Neutrophil (primary cell): Measurements from ENCODE around the gene TOMM40.

Experiments used
- H3K27ac ChIP-seq: fragments of 200-600 bp; sonication (generic); 2 replicates; pipeline ENCODE4 v1.5.1; 2016; ENCODE audit warnings: mild to moderate bottlenecking, moderate library complexity
- H3K27me3 ChIP-seq: fragments of 200-600 bp; sonication (generic); 2 replicates; pipeline ENCODE4 v1.6.0; 2016; ENCODE audit warnings: mild to moderate bottlenecking
- H3K36me3 ChIP-seq: fragments of 200-600 bp; sonication (generic); 2 replicates; pipeline ENCODE4 v1.5.1; 2017
- H3K4me1 ChIP-seq, 2 experiments: fragments of 200-600 bp in 1 of 2; sonication (generic) in 1 of 2; 1 replicate in 1 of 2; 2 replicates in 1 of 2; pipeline versions ENCODE4 v1.5.1 to v1.6.1; 2013 to 2016; ENCODE audit warnings: low read depth in 1 of 2, low read length in 1 of 2, mild to moderate bottlenecking in 1 of 2, moderate library complexity in 1 of 2; ENCODE audit not compliant: control insufficient read depth in 1 of 2, insufficient read depth in 1 of 2
- H3K4me3 ChIP-seq, 2 experiments: fragments of 200-600 bp in 1 of 2; sonication (generic) in 1 of 2; 1 replicate in 1 of 2; 2 replicates in 1 of 2; pipeline ENCODE4 v1.5.1; 2013 to 2016; ENCODE audit warnings: low read depth in 1 of 2, low read length in 1 of 2, mild to moderate bottlenecking in 1 of 2, moderate library complexity in 1 of 2
- H3K9me3 ChIP-seq: fragments of 200-600 bp; sonication (generic); 2 replicates; pipeline ENCODE4 v1.5.1; 2016
- TF ChIP-seq, protein P1 (sequence below): fragments of 200-600 bp; sonication (generic); IDR thresholded peaks from 2 replicates; pipeline ENCODE4 v1.5.1; 2016; ENCODE audit warnings: antibody characterized with exemption

The TOMM40 gene

DNA sequence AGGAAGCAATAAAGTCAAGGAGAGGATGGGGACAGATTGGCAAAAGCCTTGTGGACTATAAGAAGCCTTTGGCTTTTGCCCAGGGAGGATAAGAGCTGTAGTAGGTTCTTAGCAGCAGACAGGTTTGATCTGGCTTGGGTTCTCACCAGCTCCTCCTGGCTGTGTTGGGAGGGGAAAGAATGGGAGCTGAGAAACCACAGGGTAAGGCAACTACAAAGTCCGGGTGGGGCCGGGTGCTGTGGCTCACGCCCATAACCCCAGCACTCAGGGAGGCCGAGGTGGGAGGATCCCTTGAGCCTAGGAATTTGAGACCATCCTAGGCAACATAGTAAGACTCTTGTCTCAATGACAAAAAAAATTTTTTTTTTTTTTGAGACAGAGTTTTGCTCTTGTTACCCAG lies 24.4 kb upstream of the TOMM40 start:
- TF ChIP-seq, protein P1, sequence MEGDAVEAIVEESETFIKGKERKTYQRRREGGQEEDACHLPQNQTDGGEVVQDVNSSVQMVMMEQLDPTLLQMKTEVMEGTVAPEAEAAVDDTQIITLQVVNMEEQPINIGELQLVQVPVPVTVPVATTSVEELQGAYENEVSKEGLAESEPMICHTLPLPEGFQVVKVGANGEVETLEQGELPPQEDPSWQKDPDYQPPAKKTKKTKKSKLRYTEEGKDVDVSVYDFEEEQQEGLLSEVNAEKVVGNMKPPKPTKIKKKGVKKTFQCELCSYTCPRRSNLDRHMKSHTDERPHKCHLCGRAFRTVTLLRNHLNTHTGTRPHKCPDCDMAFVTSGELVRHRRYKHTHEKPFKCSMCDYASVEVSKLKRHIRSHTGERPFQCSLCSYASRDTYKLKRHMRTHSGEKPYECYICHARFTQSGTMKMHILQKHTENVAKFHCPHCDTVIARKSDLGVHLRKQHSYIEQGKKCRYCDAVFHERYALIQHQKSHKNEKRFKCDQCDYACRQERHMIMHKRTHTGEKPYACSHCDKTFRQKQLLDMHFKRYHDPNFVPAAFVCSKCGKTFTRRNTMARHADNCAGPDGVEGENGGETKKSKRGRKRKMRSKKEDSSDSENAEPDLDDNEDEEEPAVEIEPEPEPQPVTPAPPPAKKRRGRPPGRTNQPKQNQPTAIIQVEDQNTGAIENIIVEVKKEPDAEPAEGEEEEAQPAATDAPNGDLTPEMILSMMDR: no peak
- Histone ChIP-seq H3K4me3 (no peak overlapping the region), H3K27ac (peak overlapping the region; percentile 61), H3K4me1 (peaks cover 14 to 25% of the 10 kb centered on the region in 2 experiments), H3K36me3 (peaks cover 11% of the 10 kb centered on the region), H3K9me3 (no peaks in the 10 kb centered on the region), H3K27me3 (no peaks in the 10 kb centered on the region)

DNA sequence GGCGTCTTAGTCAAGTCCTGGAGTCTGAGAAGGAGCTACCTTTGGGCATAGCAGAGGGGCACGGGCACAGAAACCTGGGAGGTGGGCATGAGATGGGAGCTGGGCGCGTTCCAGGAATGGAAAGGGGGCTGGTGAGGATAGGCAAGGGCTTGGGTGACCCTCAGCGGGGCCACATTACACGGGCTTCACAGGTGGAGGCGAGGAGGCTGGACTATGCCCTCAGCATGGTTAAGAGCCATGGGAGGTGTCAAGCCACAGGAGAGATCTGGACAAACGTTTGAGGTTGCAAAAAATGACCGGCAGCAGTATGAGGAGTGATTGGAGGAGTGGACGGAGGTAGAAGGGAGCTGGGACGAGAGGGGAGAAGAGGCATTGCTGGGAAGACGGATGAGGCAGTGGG lies 23.5 kb upstream of the TOMM40 start:
- Histone ChIP-seq H3K27me3 (no peaks in the 10 kb centered on the region), H3K36me3 (peaks cover 20% of the 10 kb centered on the region), H3K4me1 (peaks cover 14 to 25% of the 10 kb centered on the region in 2 experiments), H3K4me3 (no peak overlapping the region), H3K27ac (peak overlapping the region; percentile 85), H3K9me3 (no peaks in the 10 kb centered on the region)
- TF ChIP-seq, protein P1: no peak

DNA sequence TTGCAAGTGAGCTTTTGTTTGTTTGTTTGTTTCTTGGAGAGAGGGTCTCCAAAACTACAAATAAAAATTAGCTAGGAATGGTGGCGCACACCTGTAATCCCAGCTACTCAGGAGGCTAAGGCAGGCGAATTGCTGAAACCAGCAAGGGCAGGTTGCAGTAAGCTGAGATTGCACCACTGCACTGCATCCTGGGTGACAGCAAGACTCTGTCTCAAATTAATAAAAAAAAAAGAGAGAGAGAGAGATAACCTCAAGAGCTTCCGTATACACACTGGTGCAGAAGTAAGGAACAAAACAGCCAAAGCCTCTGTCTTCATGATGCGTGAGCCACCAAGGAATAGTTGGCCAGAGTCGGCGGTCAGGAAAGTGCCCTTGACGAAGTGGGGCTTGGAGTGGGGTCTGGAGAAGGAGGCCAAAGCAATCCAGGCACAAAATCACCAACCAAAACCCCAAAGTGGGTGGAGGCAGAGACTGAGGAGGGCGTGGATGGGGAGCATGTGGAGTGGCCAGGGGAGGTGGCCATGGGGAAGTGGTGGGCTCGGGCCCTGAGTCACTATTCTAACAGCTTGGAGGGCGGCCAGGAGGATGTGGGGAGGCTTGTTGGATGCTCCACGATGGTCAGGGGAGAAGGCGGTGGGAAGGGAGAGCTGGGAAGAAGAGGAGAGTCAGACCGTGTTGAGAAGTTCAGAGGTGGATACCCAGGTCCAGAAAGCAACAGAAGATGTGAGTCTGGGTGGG lies 21.2 kb upstream of the TOMM40 start:
- no peaks in the 10 kb centered on the region for H3K9me3 ChIP-seq
- peaks cover 41% of the 10 kb centered on the region for H3K36me3 ChIP-seq
- H3K4me3 ChIP-seq: peak overlapping the region in 1 of 2 experiments; percentile 20
- H3K27me3 ChIP-seq: no peaks in the 10 kb centered on the region
- H3K27ac ChIP-seq: peak overlapping the region; percentile 85
- TF ChIP-seq, protein P1: no peak
- H3K4me1 ChIP-seq: peaks cover 14 to 25% of the 10 kb centered on the region in 2 experiments

DNA sequence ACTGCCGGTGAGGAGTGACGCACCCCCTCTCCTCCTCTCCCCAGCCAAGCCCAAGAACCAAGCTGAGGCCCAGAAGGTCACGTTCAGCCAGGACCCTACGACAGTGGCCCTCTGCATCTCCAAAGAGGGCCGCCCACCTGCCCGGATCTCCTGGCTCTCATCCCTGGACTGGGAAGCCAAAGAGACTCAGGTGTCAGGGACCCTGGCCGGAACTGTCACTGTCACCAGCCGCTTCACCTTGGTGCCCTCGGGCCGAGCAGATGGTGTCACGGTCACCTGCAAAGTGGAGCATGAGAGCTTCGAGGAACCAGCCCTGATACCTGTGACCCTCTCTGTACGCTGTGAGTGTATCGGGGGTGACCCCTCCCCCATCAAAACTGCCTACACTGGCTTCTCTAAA lies 19.2 kb upstream of the TOMM40 start:
- peak overlapping the region; percentile 85 for H3K27ac ChIP-seq
- H3K9me3 ChIP-seq: no peaks in the 10 kb centered on the region
- TF ChIP-seq, protein P1: no peak
- no peaks in the 10 kb centered on the region for H3K27me3 ChIP-seq
- peaks cover 52% of the 10 kb centered on the region for H3K36me3 ChIP-seq
- H3K4me1 ChIP-seq: peaks cover 14 to 25% of the 10 kb centered on the region in 2 experiments
- H3K4me3 ChIP-seq: no peak overlapping the region

DNA sequence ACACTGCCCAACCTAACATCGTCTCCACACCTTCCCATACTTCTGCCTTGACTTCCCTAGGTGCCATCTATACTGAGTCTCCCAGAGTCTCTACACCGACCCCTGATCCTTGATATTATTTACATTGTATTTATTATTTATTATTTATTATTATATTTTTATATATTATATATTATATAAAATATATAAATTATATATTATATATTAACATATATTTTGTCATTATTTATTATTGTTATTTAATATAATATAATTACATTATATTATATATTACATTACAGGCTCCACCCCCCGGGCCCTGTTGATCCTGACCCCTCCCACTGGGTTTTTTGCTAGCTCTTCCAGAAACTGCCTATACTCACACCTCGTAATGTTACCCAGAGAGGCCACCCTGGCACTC lies 18.4 kb upstream of the TOMM40 start:
- H3K9me3 ChIP-seq: no peaks in the 10 kb centered on the region
- H3K27me3 ChIP-seq: no peaks in the 10 kb centered on the region
- no peak overlapping the region for H3K4me3 ChIP-seq
- peaks cover 14 to 19% of the 10 kb centered on the region in 2 experiments for H3K4me1 ChIP-seq
- H3K36me3 ChIP-seq: peaks cover 60% of the 10 kb centered on the region
- TF ChIP-seq, protein P1: no peak
- no peak overlapping the region for H3K27ac ChIP-seq
